Raji (cell line): ENCODE measurements around the gene MAN1C1.

ENCODE experiments used
- POLR2A ChIP-seq: IDR thresholded peaks from 2 replicates; pipeline ENCODE4 v1.6.1; 2011; ENCODE audit warnings: low read depth, low read length, control low read depth; ENCODE audit not compliant: insufficient read depth

The MAN1C1 gene

GRCh38 chr1:25608488-25609178 lies 8.0 kb upstream of the MAN1C1 start:
- TF ChIP-seq POLR2A = no peak

GRCh38 chr1:25609921-25610320 lies 6.7 kb upstream of the MAN1C1 start:
- no peak for TF ChIP-seq POLR2A

DNA sequence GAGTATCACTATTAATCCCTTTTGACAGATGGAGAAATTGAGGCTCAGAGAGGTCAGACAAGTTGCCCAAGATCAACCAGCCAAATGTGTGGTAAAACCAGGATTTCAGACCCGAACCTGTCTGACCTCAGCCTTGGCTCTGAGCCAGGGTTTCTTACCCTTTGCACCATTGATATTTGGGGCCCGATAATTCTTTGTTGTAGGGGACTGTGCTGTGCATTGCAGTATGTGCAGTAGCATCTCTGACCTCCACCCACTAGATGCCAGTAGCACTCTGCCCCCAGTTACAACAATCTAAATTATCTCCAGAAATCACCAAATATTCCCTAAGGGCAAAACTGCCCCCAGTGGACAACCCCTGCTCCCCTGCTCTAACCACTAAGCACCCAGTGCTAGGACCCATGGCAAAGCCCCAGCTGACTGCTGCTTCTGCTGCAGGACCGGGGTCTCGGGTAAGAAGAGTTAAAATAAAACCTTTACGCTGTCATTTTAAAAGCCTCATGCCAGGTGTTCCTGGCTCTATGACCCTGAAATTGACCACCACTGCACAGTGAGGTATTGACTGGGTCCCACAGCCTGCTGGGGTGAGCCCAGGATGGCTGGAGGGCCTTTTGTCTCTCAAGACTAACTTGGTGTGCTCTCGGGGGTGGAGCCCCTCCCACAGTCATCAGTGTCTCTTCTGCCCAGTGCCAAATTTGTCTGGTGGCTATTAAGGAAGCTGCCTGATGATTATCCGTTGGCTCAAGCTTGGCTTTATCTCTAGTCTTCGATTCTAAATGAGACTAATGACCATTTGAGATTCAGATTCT lies 5.6 kb upstream of the MAN1C1 start:
- no peak for TF ChIP-seq POLR2A

DNA sequence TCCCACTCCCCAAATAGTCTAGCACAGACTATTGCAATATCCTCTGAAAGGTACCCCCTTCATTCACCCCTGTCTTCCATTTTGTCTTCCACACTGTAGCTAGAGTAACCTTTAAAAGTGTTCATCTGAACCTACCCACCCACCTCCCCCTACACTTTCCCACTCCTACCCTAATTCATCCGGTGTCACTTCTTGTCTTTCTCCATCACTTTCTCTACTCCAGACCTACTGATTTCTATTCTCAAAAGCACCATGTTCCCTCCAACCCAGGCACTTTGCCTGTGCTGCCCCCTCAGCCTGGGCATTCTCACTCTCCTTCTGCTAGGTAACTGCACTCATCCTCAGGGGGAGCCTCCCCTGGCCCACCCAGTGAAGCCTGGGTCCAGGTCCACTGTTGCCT lies 4.7 kb upstream of the MAN1C1 start:
- no peak for TF ChIP-seq POLR2A

DNA sequence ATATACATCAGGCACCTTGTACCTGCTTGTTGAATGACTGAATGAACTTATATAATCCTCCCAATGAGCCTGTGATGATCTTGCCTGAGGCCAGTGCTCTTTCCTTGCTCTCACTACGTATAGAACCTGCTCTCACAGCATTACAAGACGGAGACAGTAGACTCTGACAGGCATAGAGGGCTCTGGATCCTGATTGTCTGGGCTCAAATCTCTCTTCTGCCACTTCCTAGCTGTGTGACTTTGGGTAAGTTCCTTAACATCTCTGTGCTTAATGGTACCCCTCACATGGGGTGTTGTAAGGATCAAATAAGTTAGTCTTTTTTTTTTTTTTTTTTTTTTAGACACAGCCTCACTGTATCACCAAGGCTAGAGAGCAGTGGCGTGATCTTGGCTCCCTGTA lies 4.2 kb upstream of the MAN1C1 start:
- no peak for TF ChIP-seq POLR2A

DNA sequence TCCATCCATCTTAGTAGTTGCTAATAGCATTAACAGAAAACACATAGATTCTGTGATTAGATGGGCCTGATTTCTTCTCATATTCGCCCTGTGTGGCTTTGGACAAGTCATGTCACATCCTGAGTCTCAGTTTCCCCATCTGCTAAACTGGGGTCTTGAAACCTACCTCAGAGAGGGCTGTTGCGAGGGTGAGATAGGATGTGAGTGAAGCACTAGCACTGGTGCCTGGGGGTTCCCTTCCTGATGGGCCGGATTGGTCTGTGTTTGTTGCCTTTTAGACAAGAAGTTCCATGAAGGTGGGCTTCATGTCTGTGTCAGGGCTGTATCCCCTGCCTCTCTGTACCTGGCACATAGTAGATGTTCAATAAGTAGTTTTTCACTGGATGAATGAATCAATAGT lies 3.5 kb upstream of the MAN1C1 start:
- no peak for TF ChIP-seq POLR2A

DNA sequence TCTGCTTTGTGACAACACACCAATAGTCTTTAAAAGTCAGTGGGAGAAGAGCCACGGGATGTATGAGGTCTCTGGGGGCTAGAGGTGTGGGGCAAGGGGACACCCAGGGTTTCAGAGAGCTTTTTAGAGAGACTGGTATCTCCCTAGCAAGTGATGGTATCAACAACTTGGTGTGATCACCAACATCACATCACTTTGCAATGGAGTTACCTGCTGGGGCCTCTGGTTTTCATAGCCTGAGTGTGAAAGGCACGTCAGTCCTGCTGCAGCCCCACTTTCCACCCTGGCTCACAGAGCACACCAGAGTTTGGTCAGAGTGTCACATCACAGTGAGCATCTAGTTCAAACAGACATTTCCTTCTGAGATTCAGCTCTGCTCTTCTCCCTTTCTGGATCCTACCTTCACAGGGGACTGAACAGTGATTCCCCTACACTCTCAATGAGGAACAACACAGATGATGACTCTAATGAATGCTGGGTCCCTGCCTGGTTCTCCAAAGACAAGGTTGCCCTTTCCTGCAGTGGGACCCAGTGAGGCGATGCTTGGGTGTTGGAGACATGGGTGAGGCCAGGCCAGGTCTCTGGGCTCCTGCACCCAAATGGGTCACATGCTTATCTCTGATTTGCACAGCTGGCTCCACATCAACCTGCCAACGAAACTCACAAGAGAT lies 2.0 kb upstream of the MAN1C1 start:
- no peak for TF ChIP-seq POLR2A

GRCh38 chr1:25615172-25615541 lies 1.4 kb upstream of the MAN1C1 start:
- TF ChIP-seq POLR2A = no peak

DNA sequence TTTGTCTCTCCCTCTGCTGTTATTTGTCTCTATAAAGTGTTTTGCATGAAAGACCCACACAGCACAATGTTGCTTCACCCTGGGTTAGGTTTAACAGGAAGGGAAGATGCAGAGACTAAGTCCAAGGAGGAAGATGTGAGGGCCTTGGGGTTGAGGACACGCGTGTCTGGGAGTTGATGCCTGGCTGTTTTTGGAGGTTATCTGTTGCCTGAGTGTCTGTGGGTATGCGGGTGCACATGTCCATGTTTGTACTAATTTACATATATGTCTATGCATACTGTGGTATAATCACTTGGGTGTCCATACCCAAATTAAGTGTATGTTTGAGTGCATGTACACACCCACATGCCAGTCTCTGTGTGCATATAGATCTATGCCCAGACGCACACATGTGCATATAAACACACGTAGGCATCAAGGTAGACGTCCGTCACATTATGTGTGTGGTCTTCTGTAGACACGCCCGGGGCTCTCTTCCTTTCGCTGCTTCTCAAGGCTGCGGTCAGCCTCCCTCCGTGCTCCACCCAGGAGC lies 962 bp upstream of the MAN1C1 start:
- no peak for TF ChIP-seq POLR2A

GRCh38 chr1:25616987-25617624 lies 515 bp downstream of the MAN1C1 start:
- TF ChIP-seq POLR2A = no peak

GRCh38 chr1:25617625-25618432 lies 1.2 kb downstream of the MAN1C1 start:
- no peak for TF ChIP-seq POLR2A

DNA sequence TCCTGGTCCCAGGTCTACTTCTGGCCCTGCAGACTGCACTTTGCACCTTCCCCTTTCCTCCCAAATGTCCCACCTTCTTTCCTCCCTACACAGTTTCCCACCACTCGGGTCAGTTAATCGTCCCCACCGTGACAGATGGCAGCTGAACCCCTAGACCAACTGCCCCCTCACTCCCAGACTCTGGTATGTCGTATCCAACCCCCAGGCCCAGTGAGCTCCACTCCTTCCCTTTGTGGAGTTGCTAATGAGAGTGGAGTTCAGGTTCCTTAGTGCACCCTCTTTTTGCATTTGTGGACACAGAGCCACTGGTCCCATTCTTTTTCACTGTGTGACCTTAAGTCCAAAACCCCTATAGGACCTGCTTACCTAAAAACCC lies 1.8 kb downstream of the MAN1C1 start:
- no peak for TF ChIP-seq POLR2A

GRCh38 chr1:25619101-25619890 lies 2.7 kb downstream of the MAN1C1 start:
- no peak for TF ChIP-seq POLR2A

DNA sequence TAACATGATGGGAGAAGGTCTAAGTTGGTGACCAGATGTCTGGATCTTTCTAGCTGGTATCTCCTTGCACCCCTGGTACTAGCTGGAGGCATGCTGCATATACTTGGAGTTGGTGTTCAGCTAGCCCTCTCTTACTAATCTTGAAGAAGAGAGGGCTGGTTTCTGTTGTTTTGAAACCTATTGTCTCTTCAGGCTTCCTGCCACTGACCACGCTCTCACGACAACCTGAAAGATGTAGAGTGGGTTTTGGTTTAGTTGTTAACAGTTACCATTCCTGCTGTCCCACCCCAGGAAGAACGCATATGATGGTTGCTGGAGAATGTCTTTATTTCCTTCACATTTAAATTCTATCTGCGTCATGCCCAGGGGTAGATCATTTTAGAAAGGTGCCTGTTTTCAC lies 3.6 kb downstream of the MAN1C1 start:
- no peak for TF ChIP-seq POLR2A
